Stimulated activated CD4-positive, alpha-beta T cell treated with anti-CD3 and anti-CD28 coated beads, Interleukin-2, amount 100 ng/mL, for 24 hours (primary cell): ENCODE measurements around the gene SLC2A6.
"Not testable (repeated sequence)": the region's sequence is repeated elsewhere in the genome, so short reads cannot be mapped to it uniquely, and the experiment has no call there.

Source experiments
- DNase-seq, 2 donors: peaks; one replicate each; pipeline ENCODE4 v3.0.0-alpha.2; 2020

Gene SLC2A6

DNA sequence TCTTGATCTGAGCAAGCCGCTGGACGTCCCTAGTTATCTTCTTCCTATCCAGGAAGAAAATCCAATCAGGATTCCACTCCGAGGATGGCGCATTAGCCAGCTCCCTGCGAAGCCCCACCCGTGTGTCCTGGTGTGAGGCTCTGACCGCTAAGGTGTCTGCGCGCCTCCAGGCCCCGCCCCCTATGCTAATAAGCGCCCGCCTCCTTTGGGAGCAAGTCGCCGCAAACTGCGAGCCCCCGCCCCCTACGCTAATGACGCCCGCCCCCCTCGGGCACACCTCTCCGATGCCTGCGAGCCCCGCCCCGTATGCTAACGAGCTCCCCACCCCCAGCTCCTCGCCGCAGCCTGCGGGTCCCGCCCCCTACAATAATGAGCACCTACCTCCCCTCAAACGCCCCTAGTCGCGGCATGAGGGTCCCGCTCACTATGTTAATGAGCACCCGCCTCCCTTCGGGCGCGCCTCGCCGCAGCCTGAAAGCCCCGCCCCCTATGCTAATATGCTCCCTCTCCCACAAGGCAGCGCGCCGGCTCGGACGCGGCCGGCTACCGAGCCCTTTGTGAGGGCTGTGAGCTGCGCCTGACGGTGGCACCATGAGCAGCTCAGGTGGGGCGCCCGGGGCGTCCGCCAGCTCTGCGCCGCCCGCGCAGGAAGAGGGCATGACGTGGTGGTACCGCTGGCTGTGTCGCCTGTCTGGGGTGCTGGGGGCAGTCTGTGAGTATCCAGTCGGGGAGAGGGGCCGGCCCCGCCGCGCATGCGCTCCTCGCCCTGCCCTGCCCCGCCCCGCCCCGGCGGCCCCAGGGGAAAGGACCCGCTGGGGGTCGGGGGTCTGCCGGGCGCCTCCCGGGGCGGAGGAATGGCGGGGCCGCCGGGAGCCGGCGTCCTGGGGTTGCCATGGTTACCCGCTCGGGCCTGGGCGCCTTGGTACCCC is 19.2 kb downstream of the SLC2A6 start, which contains the start of gene CACFD1:
Gene CACFD1, plus strand, starts transcription at position 503 of the 929 bp plus-strand sequence. Its CDS starts 89 bp downstream, at position 592.
- peak; percentile 95 for DNase-seq

DNA sequence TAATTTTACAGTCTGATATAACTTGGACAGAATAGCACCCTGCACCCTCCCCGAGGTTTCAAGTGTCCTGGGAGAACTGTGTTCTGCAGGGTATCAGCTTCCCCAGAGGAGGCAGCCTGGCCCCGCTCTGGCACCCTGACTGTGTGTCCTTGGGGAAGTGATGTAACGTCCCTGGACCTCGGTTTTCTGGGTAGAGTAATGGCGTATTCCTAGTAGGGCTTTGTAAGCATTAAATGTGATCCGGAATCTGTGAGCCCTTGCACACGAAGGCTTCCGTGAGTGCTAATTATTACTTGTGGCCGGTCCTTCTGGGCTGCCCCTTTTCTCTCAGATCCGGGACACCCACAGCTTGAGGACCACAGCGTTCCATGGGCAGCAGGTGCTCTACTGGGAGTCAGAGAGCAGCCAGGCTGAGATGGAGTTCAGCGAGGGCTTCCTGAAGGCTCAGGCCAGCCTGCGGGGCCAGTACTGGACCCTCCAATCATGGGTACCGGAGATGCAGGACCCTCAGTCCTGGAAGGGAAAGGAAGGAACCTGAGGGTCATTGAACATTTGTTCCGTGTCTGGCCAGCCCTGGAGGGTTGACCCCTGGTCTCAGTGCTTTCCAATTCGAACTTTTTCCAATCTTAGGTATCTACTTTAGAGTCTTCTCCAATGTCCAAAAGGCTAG is 20.1 kb downstream of the SLC2A6 start:
- DNase-seq = no peak

DNA sequence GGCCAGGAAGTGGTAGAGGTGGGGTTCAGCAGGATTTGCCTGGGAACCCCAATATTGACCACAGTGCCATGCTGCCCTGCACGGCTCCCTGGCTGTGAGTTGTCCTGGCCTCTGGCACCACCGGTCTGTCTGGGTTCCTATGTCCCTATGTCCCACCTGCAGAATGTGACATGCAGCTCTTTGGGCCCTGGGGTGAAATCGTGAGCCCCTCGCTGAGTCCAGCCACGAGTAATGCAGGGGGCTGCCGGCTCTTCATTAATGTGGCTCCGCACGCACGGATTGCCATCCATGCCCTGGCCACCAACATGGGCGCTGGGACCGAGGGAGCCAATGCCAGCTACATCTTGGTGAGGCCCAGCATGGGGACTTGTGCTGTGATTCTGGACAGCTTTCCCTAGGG is 21.2 kb downstream of the SLC2A6 start:
- DNase-seq = no peak

DNA sequence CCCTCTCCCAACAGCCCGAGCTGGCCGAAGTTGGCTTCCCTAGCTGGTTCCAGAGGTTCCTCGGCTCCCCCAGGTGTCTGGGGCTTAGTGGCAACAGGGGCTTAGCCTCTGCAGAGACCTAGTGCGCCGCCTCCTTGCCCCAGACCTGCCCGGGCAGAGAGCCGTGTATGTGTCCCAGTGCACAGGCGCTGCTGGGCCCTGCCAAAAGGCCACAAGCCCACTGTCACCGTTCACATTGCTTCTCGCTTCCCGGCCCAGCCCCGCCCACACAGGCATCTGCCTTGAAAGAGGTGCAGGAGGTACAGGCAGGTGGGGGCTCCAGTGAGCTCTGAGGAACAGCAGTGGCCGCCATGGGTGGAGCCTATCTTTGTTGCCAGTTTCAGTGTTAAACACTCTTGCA is 21.7 kb downstream of the SLC2A6 start:
- DNase-seq = no peak

DNA sequence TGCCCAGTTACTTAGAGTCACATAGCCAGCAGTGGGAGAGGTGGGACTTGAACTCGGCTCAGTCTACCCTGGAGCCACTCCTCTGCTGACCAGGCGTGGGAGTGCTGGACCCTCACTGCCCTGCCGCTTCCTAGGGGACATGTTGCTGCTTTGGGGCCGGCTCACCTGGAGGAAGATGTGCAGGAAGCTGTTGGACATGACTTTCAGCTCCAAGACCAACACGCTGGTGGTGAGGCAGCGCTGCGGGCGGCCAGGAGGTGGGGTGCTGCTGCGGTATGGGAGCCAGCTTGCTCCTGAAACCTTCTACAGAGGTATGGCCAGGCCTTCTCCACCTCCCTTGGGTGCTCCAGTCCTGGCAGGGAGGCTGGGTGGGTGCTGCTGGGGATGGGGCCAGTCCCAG is 22.5 kb downstream of the SLC2A6 start:
- DNase-seq = no peak

DNA sequence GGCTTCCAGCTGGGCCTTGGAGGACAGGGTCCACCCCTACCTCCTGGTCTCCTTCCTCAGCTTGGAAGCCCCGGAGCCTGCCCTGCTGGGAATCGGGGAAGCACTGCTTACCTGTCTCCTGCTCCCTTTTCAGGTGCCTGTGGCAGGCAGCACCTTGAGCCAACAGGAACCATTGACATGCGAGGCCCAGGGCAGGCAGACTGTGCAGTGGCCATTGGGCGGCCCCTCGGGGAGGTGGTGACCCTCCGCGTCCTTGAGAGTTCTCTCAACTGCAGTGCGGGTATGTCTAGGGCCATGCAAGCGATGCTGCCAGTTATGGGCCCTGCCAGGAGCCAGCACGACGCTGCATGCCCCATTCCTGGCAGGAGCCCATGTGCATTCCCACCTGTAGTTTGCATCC is 23.0 kb downstream of the SLC2A6 start:
- DNase-seq = no peak

DNA sequence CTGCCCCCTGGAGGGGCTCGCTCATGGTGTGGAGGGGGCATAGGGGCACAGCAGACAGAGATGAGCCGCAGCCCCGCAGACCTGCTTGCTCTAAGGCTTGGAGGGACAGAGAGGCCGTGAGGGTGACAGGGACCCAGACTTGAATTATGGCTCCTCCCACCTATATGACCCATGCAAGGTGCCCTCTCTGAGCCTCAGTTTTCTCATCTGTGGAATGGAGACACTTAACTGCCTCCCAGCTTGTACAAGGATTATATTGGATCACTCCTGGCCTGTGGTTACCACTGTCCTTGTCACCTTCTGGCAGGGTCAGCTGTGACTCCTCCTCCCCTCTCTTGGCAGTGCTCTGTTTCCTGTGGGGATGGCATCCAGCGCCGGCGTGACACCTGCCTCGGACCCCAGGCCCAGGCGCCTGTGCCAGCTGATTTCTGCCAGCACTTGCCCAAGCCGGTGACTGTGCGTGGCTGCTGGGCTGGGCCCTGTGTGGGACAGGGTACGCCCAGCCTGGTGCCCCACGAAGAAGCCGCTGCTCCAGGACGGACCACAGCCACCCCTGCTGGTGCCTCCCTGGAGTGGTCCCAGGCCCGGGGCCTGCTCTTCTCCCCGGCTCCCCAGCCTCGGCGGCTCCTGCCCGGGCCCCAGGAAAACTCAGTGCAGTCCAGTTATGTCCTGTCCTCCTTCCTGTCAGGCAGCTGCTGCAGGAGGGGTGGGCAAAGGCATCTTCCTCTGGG is 23.8 kb downstream of the SLC2A6 start:
- no peak for DNase-seq

DNA sequence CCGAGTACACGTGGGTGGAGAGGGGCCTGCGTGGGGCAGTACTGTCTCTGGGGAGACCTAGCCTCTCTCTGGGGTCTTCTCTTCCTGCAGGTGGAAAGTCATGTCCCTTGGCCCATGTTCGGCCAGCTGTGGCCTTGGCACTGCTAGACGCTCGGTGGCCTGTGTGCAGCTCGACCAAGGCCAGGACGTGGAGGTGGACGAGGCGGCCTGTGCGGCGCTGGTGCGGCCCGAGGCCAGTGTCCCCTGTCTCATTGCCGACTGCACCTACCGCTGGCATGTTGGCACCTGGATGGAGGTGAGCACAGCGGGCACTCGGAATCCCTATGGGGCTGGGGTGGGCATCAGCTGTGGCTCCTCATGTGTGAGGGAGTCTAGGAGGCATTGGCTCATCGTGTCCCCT is 24.6 kb downstream of the SLC2A6 start:
- no peak for DNase-seq

DNA sequence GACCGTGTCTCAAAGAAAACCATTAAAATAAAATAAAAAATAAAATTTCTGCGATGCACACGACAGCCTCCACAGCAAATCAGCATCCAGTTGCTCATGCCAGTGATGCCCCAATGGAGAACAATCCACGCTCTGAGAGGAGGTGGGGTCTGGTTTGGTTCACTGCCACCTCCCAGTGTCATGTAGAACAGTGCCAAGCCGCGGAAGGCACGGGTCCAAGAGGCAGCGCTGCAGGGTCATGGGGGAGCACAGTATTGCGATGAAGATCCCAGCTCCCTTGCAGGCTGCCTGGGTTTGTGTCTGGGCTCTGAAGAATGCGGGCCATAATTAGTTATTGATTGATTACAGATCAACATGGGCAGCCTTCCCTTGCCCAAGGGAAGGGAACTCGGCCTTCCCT is 25.2 kb downstream of the SLC2A6 start:
- DNase-seq = no peak

DNA sequence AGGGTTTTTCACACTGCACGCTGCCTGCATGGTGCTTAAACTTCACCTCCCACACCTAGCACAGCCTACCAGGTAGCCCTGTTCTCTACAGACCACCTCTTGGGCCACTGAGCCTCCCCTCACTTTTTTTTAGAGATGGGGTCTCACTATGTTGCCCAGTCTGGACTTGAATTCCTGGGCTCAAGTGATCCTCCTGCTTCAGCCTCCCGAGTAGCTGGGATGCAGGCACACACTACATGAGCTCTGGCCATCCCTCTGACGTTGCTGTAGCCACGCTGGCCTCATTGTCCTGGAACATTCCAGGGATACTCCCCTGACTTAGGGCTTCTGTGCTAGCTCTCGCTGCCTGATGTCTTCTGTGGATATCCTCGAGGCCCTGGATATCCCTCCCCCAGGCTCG is 26.3 kb downstream of the SLC2A6 start:
- no peak for DNase-seq

DNA sequence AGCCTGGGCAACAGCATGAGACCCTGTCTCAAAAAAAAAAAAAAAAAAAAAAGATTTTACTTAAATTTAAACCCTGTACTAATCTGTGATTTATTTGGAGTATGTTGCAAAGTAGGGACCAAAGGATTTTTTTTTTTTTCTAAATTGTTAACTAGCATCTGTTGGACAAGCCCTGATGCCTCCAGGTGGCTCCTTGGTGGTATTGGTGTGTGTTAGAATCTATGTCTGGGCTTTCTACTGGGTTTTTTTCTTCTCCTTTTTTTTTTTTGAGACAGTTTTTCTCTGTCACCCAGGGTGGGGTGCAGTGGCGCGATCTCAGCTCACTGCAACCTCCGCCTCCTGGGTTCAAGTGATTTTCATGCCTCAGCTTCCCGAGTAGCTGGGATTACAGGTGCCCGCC is 27.0 kb downstream of the SLC2A6 start:
- not testable (repeated sequence) for DNase-seq

DNA sequence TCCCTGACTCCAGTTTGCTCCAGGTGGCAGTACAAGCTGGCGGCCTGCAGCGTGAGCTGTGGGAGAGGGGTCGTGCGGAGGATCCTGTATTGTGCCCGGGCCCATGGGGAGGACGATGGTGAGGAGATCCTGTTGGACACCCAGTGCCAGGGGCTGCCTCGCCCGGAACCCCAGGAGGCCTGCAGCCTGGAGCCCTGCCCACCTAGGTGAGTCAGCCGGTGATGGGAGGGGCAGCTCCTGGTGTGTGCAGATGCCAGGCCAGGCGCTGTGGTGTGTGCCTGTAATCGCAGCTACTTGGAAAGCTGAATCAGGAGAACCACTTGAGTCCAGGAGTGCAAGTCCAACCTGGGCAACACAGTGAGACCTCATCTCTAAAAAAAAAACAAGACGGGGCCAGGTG is 29.1 kb downstream of the SLC2A6 start:
- DNase-seq = no peak

DNA sequence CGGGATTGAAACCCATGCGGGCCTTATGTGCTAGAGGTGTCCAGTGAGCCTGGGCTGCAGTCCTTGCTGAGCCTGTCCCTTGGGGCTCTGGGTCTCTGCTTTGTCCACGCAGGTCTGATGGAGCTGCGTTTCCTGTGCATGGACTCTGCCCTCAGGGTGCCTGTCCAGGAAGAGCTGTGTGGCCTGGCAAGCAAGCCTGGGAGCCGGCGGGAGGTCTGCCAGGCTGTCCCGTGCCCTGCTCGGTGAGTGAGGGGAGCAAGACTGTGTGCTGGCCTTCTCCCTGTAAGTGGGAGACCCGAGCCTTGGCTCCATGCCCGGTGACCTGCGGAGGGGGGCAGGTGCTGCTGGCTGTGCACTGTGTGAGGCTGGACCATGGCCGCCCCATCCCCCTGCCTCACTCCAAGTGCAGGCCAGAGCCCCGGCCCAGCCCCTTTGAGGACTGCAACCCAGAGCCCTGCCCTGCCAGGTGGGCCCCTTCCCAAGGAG is 30.4 kb downstream of the SLC2A6 start:
- DNase-seq = no peak

DNA sequence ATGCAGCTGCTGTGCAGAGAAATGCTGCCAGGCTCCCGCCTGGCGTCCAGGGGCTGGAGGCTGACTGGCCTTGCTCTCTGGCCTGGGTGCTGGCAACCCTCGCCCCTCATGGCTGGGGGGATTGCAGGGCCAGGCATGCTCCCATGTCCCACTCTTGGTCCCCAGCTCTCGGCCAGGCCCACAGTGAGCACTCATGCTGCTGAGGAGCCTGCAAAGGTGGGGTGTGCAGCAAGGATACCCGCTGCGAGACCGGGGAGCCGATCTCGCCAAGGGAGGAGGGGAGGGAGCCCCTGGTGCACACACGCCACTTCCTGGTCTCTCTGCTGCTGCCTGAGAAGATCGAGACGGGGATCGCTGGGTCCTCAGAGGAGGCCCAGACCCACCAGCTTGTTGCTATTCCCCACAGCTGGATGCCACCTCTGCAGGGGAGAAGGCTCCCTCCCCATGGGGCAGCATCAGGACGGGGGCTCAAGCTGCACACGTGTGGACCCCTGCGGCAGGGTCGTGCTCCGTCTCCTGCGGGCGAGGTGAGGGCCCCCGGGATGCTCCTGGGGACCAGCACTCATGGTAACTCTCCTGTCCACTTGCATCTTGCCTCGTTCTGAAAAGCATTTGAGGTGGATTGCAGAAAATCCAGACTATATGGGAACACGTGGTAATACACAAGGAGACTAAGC is 33.5 kb downstream of the SLC2A6 start:
- no peak for DNase-seq

DNA sequence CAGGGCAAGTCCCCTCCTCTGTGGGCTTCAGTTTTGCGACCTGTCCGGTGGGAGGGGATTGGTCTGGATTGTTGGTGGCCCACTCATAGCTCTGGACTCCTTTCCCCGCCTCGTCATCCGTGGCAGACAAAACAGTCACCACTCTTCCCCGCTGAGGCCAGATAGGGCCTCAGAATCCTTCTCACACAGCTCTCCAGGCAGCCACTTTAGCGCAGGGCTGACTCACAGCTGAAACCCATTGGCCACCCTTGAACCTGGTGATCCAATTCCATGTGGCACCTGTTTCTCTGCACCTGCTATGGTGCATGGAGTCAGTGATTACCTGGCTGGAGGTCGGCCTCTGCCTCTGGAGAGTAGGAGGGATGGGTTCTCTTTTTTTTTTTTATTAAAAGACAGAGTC is 34.9 kb downstream of the SLC2A6 start:
- no peak for DNase-seq

DNA sequence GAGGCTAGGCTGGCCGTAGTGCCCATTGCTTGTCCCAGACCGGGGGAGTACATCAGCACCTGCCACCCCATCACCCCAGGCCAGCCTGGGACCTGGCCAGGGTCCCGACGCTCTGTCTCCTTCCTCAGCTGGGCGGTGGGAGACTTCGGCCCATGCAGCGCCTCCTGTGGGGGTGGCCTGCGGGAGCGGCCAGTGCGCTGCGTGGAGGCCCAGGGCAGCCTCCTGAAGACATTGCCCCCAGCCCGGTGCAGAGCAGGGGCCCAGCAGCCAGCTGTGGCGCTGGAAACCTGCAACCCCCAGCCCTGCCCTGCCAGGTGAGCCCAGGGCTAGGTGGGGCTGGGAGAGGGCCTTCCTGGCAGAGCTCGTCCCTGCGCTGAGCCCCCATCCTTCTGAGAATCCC is 35.7 kb downstream of the SLC2A6 start:
- DNase-seq = no peak

DNA sequence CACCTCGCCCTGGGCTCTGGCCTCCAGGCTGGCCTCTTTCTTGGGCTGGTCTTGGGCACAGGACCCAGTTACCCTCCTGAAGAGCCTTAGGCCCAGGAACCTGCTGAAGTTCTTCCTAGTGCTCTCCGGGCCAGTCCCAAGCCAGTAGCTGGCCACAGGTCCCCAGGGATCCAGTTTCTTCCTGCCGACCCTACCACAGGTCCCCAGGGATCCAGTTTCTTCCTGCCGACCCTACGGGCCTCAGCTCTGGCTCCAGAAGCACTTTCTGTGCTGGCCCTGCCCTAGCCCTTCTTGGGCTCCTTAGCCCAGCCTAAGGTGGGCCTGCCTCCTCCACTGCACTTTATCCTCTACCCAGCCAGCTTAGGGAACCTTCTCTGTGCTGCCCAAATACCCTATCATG is 37.3 kb downstream of the SLC2A6 start:
- DNase-seq = no peak

DNA sequence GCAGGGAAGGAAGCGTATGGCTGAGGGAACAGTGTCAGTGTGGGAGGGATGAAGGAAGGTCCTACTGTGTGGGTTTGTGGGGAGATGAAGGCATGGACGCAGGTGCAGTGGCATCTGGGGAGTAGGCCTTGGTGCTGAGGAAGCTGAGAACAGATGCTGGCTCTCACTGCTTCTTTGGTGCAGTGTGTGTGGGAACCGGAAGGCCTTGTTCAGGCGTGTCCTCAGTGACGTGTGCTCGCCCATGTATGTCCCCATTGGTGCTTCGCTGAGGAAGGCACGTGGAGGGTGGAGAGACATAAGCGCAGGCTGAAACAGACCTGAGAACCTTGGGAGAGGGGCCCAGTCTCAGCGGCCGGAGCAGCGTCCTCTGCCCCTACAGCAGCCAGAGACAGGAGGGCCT is 38.0 kb downstream of the SLC2A6 start:
- DNase-seq = no peak

DNA sequence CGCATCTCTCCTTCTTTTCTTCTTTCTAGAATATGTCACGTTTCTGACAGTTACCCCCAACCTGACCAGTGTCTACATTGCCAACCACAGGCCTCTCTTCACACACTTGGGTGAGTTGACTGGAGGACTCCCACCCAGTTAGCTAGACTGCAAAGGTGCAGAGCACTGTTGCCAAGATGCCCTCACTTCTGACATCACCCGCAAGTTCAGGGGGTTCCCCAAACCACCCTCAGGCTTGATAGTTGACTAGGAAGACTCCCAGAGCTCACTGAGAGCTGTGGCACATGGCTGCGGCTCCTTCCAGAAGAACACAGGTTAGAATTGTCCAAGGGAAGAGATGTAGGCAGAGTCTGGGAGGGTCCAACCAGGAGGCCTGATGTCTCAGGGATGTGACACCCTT is 39.6 kb downstream of the SLC2A6 start:
- DNase-seq = no peak

DNA sequence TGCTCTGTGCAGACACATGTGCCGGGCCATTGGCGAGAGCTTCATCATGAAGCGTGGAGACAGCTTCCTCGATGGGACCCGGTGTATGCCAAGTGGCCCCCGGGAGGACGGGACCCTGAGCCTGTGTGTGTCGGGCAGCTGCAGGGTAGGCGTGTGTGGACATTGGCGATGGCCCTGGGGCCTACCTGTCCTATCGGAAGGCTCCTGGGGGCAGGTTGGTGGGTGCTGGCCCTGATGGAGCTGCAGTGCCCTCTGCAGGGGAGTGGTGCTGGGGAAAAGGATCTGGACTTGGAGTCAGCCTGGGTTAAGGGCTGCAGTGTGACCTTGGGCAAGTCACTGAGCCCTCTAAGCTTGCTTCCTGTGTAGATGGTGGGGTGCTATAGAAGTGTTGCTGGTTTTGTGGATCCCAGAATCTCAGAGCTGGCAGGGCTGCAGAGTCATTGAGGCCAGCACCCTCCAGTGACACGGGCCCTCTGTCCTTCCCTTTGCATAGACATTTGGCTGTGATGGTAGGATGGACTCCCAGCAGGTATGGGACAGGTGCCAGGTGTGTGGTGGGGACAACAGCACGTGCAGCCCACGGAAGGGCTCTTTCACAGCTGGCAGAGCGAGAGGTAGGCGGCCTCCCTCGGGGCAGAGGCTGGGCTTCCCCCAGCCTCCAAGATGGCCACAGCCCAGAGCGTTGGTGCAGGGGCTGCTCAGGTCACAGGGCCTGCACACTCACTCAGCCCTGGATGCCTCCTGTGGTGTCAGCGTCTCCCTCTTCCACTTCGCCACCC is 41.0 kb downstream of the SLC2A6 start:
- no peak for DNase-seq

DNA sequence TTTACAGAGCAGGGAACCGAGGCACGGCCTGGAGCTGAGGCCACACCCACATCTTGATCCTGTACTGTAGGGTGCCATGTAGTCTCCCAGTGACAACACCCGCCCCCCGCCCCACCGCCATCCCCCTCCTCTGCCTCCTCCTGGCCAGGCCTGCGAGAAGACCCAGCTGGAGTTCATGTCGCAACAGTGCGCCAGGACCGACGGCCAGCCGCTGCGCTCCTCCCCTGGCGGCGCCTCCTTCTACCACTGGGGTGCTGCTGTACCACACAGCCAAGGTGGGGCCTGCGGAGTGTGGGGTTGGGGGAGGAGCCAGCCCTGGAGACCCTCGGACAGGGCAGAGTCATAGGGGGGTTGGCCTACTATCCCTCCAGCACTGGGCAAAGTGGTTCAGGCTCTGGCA is 42.2 kb downstream of the SLC2A6 start:
- DNase-seq = no peak

DNA sequence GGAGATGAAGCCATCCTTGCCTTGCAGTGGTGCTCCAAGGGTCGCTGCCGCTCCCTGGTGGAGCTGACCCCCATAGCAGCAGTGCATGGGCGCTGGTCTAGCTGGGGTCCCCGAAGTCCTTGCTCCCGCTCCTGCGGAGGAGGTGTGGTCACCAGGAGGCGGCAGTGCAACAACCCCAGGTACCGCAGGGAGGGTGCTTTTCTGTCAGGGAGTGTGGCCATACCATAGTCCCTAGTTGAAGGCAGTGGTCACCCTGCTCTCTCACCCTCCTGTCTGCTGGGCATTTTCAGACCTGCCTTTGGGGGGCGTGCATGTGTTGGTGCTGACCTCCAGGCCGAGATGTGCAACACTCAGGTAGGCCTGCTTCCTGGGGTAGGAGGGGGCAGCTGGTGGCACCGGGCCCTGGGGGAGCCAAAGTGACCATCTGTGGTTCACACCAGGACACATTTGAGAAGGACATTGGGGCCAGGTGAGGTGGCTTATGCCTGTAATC is 45.5 kb downstream of the SLC2A6 start:
- DNase-seq = no peak
